Heart right ventricle (tissue), 16 donors: ENCODE data around the gene TMEM14A. TPM values are rescaled to one million over a fixed set of nuclear protein-coding genes. Genes with fewer than 3 reads are reported as not detected.

Experiments
- ATAC-seq, 8 donors: fragments of 200-7000 bp; cut with Tn5 transposase; one replicate each; pipeline ENCODE4 v1.9.1; 2020; ENCODE audit warnings: mild to moderate bottlenecking in 8 of 8, moderate library complexity in 8 of 8, moderate number of reproducible peaks in 1 of 8
- DNase-seq, 2 donors: peaks; one replicate each; pipeline ENCODE4 v3.0.0-alpha.2; 2020
- H3K27ac ChIP-seq, 10 donors: fragments of 200-600 bp; sonication (generic) in 2 of 10; one replicate each; pipeline versions ENCODE4 v1.5.0 to v1.8.0; 2020 to 2022; ENCODE audit warnings: mild to moderate bottlenecking in 3 of 10
- H3K27me3 ChIP-seq, 7 donors: fragments of 200-600 bp; one replicate each; pipeline ENCODE4 v1.8.0; 2021 to 2022; ENCODE audit warnings: mild to moderate bottlenecking in 2 of 7
- H3K36me3 ChIP-seq, 9 donors: fragments of 200-600 bp; sonication (generic) in 1 of 9; one replicate each; pipeline versions ENCODE4 v1.5.0 to v1.8.0; 2020 to 2022; ENCODE audit warnings: mild to moderate bottlenecking in 2 of 9
- H3K4me1 ChIP-seq, 9 donors: fragments of 200-600 bp; sonication (generic) in 1 of 9; one replicate each; pipeline versions ENCODE4 v1.5.0 to v1.8.0; 2020 to 2022; ENCODE audit warnings: mild to moderate bottlenecking in 4 of 9
- H3K4me3 ChIP-seq, 10 donors: fragments of 200-600 bp; sonication (generic) in 2 of 10; one replicate each; pipeline versions ENCODE4 v1.5.0 to v1.8.0; 2020 to 2022; ENCODE audit warnings: mild to moderate bottlenecking in 7 of 10, moderate library complexity in 2 of 10
- H3K9me3 ChIP-seq, 11 donors: fragments of 200-600 bp in 10 of 11; sonication (generic) in 2 of 11; one replicate each; pipeline versions ENCODE4 v1.5.0 to v1.8.0; 2013 to 2022; ENCODE audit warnings: mild to moderate bottlenecking in 2 of 11, control low read depth in 1 of 11, moderate library complexity in 1 of 11
- WGBS, 2 donors: extraction: QIAGEN DNeasy Blood & Tissue Kit; methylation state at CpG; one replicate each; pipeline ENCODE4 v1.1.7; 2013; ENCODE audit warnings: inconsistent platforms in 1 of 2; 5-methylcytosine and 5-hydroxymethylcytosine counted together
- intact Hi-C, 10 donors: fragments of 100-400 bp; cut with DNase I; formaldehyde crosslinking; loops; one replicate each; pipeline versions ENCODE4 v1.11.1 to v1.14.2; 2022
- polyA plus RNA-seq, 2 donors: library from polyadenylated mRNA; stranded (reverse); fragments of 200-250 nt; gene quantifications; one replicate each; pipeline ENCODE4 v1.2.3, GENCODE V29; 2013
- total RNA-seq, 10 donors: library from RNA; stranded (reverse); fragmentation: NEBNext Ultra II Directional in 3 of 10; extraction: Animal tissue kit (Norgen Biotek cat#: 25700) in 3 of 10; gene quantifications; one replicate each; pipeline versions ENCODE4 v1.2.1 to v1.2.4, GENCODE V29; 2021 to 2023
- TF ChIP-seq, protein P1 (sequence below), 9 donors: fragments of 200-600 bp; sonication (generic) in 2 of 9; IDR thresholded peaks; one replicate each; pipeline versions ENCODE4 v1.5.0 to v1.8.0; 2021 to 2022; ENCODE audit warnings: antibody characterized with exemption in 9 of 9, mild to moderate bottlenecking in 5 of 9, moderate library complexity in 1 of 9
- donor health status: Arrhythmogenic right ventricular cardiomyopathy.
- donor health status: ischemic (EF 13 %, LVEDD 7.1; RV severe dilation, severe dysfunction).
- donor health status: healthy with polysubstance abuse.
- donor health status: DM: no; HTN: yes; CAD: no.
- donor health status: DM: no; HTN: no; CAD: no.
- donor health status: ischemic (EF 25% LVEDD 6.9; RV normal size, moderate dysfunction).
- donor health status: ischemic (EF 25% LVEDD 5.7; RV mildly dilated, moderate dysfunction).
- donor health status: healthy.
- donor health status: DM: yes; HTN: yes; CAD: no.
- donor health status: Ischemic cardiomyopathy.
- donor health status: ischemic (EF 35%, LVEDD 5.7; RV mildly dilated, moderate dysfunction).
- donor health status: nonischemic (EF 11% LVEDD 7.7; RV severe dilation, severe dysfunction).
- donor health status: DM: yes; HTN: yes; CAD: no.
- donor health status: PGD.
- donor health status: ischemic (EF 29% LVEDD 5.4; RV normal size, mild dysfunction).
- donor health status: nonischemic (EF 23%, LVEDD 6.1; RV moderate dilation, normal function).

The TMEM14A gene
- total and polyA plus RNA-seq, 12 donors = 5.7 to 10.0 (median 6.9) TPM

DNA sequence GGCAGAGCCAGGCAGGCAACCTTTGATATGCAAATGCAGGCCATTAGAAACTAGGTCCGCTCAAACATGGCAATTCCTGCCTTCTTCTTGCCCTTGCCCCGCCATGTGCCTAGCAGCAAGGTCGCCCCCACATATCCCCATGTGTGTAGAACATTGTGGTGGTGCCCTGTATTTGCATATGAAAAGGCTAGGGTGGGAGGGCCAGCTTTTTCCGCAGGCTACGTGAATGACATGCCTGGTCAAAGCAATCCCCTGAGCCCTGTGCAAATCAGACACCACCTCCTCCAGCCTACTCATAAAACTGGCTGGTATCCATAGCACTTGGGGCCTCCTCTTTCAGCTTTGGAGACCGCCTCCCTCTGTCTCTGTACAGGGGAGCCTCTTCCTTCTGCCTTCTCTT lies 60.8 kb downstream of the TMEM14A start:
- WGBS, 2 donors = 59 to 62% methylated on average over 6 of the region's 6 CpGs
- no peaks in the 10 kb centered on the region for H3K9me3 ChIP-seq
- H3K4me3 ChIP-seq = no peak overlapping the region
- H3K36me3 ChIP-seq = no peaks in the 10 kb centered on the region
- H3K4me1 ChIP-seq = no peaks in the 10 kb centered on the region
- DNase-seq (no peak), ATAC-seq (no peak)
- intact Hi-C loops = no loop called here
- no peak overlapping the region for H3K27ac ChIP-seq
- H3K27me3 ChIP-seq = no peaks in the 10 kb centered on the region
- TF ChIP-seq, protein P1, sequence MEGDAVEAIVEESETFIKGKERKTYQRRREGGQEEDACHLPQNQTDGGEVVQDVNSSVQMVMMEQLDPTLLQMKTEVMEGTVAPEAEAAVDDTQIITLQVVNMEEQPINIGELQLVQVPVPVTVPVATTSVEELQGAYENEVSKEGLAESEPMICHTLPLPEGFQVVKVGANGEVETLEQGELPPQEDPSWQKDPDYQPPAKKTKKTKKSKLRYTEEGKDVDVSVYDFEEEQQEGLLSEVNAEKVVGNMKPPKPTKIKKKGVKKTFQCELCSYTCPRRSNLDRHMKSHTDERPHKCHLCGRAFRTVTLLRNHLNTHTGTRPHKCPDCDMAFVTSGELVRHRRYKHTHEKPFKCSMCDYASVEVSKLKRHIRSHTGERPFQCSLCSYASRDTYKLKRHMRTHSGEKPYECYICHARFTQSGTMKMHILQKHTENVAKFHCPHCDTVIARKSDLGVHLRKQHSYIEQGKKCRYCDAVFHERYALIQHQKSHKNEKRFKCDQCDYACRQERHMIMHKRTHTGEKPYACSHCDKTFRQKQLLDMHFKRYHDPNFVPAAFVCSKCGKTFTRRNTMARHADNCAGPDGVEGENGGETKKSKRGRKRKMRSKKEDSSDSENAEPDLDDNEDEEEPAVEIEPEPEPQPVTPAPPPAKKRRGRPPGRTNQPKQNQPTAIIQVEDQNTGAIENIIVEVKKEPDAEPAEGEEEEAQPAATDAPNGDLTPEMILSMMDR (IDR thresholded peaks at IDR 0.05) = no peak

DNA sequence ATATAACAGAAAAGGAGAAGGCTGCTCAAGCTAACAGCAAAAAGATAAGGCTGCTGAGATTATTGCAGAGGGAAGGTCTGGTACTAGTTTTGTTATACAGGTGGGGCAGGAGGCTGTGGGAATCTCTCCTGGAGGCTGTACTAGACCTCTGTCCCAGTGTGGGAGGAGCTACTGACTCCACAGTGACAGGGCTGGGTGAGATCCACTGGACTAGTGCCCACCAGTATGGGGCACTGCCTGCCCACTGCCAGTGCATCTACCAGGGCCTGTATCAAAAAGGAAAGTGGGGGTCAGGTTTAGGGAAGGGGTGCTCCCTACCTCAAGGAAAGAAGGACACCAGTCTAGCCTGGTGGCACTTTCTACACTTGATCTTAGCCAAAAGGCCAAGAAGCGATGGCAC lies 62.3 kb downstream of the TMEM14A start:
- H3K27ac ChIP-seq = no peak overlapping the region
- TF ChIP-seq, protein P1 (IDR thresholded peaks at IDR 0.05) = no peak
- no peak for DNase-seq
- ATAC-seq = no peak
- H3K4me3 ChIP-seq = no peak overlapping the region
- H3K36me3 ChIP-seq = no peaks in the 10 kb centered on the region
- no peaks in the 10 kb centered on the region for H3K27me3 ChIP-seq
- intact Hi-C loops = no loop called here
- WGBS, 2 donors = 97 to 100% methylated on average over 1 of the region's 1 CpG
- H3K9me3 ChIP-seq = no peaks in the 10 kb centered on the region
- H3K4me1 ChIP-seq = no peaks in the 10 kb centered on the region

DNA sequence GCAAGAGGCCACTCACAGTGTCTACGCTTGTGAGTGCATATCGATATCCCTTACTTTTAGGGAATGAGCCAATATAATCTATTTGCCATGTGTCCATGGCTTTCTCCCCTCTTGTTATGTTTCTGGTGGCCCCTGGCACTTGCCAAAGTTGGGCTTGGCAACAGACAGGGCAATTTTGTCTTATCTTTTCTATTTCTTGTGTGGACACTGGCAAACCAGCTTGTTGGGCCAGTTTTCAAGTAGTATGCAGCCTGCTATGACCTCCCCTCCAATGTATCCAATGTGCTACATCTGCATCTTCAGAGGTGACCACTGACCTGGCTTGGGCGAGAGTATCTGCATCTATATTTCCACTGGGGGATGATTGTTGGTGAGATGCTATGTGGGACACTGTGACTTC lies 63.2 kb downstream of the TMEM14A start:
- TF ChIP-seq, protein P1 (IDR thresholded peaks at IDR 0.05) = no peak
- Histone ChIP-seq H3K36me3 (no peaks in the 10 kb centered on the region), H3K4me1 (no peaks in the 10 kb centered on the region), H3K27ac (no peak overlapping the region), H3K27me3 (no peaks in the 10 kb centered on the region), H3K4me3 (no peak overlapping the region), H3K9me3 (no peaks in the 10 kb centered on the region)
- ATAC-seq (no peak), DNase-seq (no peak)
- 84 to 95% methylated on average over 3 of the region's 3 CpGs for WGBS, 2 donors
- intact Hi-C loops = no loop called here

DNA sequence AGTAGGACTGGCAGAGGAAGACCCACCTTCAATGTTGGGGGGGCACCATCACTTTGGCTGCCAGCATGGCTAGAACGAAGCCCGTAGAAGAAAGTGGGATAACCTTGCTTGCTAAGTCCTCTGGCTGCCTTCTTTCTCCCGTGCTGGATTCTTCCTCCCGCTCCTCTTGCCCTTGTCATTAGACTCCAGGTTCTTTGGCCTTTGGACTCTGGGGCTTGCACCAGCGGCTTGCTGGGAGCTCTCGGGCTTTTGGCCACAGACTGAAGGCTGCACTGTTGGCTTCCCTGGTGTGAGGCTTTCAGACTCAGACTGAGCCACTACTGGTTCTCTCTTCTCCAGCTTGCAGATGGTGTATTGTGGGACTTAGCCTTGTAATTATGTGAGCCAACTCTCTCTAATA lies 64.2 kb downstream of the TMEM14A start:
- no peaks in the 10 kb centered on the region for H3K27me3 ChIP-seq
- intact Hi-C loops = no loop called here
- no peaks in the 10 kb centered on the region for H3K4me1 ChIP-seq
- no peaks in the 10 kb centered on the region for H3K36me3 ChIP-seq
- no peak overlapping the region for H3K4me3 ChIP-seq
- TF ChIP-seq, protein P1 (IDR thresholded peaks at IDR 0.05) = no peak
- H3K9me3 ChIP-seq = peaks cover 0 to 7% (median 0%) of the 10 kb centered on the region in 11 donors
- WGBS, 2 donors = 87 to 91% methylated on average over 6 of the region's 6 CpGs
- H3K27ac ChIP-seq = no peak overlapping the region
- ATAC-seq (no peak), DNase-seq (no peak)
